Osteocyte (in vitro differentiated cells): ENCODE data around the gene AEBP1. TPM values are rescaled to one million over a fixed set of nuclear protein-coding genes. Genes with fewer than 3 reads are reported as not detected.

Source experiments
- DNase-seq: peaks from one replicate; pipeline ENCODE4 v3.0.0; 2021; ENCODE audit warnings: mixed read lengths; ENCODE audit not compliant: unreplicated experiment; ENCODE audit errors: extremely low spot score
- H3K27ac Mint-ChIP-seq: one replicate; pipeline ENCODE4 v1.8.0; 2021; ENCODE audit warnings: mild to moderate bottlenecking, mixed read lengths; ENCODE audit not compliant: unreplicated experiment
- H3K27me3 Mint-ChIP-seq: one replicate; pipeline ENCODE4 v1.8.0; 2021; ENCODE audit warnings: mixed read lengths; ENCODE audit not compliant: unreplicated experiment
- H3K36me3 Mint-ChIP-seq: one replicate; pipeline ENCODE4 v1.8.0; 2021; ENCODE audit warnings: mixed read lengths; ENCODE audit not compliant: unreplicated experiment
- H3K4me1 Mint-ChIP-seq: one replicate; pipeline ENCODE4 v1.8.0; 2021; ENCODE audit warnings: mixed read lengths; ENCODE audit not compliant: unreplicated experiment
- H3K4me3 Mint-ChIP-seq: one replicate; pipeline ENCODE4 v1.8.0; 2021; ENCODE audit warnings: mild to moderate bottlenecking, moderate library complexity, mixed read lengths; ENCODE audit not compliant: unreplicated experiment
- H3K9me3 Mint-ChIP-seq: one replicate; pipeline ENCODE4 v1.8.0; 2021; ENCODE audit warnings: mixed read lengths; ENCODE audit not compliant: unreplicated experiment
- CTCF ChIP-seq: fragments of 200-600 bp; sonication (generic); IDR thresholded peaks from 2 replicates; pipeline ENCODE4 v1.5.0; 2021; ENCODE audit warnings: antibody characterized with exemption, mild to moderate bottlenecking, moderate library complexity
- total RNA-seq: library from RNA; stranded (reverse); gene quantifications from 2 replicates; pipeline ENCODE4 v1.2.1, GENCODE V29; 2021

AEBP1 gene
- total RNA-seq, 1 donor from 2014 or later = 781 TPM

- peaks cover 8% of the 10 kb centered on the region for H3K9me3 Mint-ChIP-seq
- H3K4me3 Mint-ChIP-seq = no peak overlapping the region
- H3K4me1 Mint-ChIP-seq = peaks cover 4% of the 10 kb centered on the region
- no peak for TF ChIP-seq CTCF
- no peak overlapping the region for H3K27ac Mint-ChIP-seq
- peaks cover 3% of the 10 kb centered on the region for H3K36me3 Mint-ChIP-seq
- no peak for DNase-seq
- peaks cover 3% of the 10 kb centered on the region for H3K27me3 Mint-ChIP-seq
Measured at GRCh38 chr7:44132039-44132438, 27.9 kb downstream of the AEBP1 start.

GRCh38 chr7:44133295-44133694 lies 29.1 kb downstream of the AEBP1 start:
- no peak overlapping the region for H3K27ac Mint-ChIP-seq
- H3K27me3 Mint-ChIP-seq = peaks cover 6% of the 10 kb centered on the region
- DNase-seq = no peak
- no peak overlapping the region for H3K4me3 Mint-ChIP-seq
- H3K36me3 Mint-ChIP-seq = no peaks in the 10 kb centered on the region
- H3K4me1 Mint-ChIP-seq = peaks cover 4% of the 10 kb centered on the region
- H3K9me3 Mint-ChIP-seq = no peaks in the 10 kb centered on the region
- no peak for TF ChIP-seq CTCF

GRCh38 chr7:44134943-44135628 lies 30.9 kb downstream of the AEBP1 start:
- no peak for TF ChIP-seq CTCF
- Mint-ChIP-seq H3K27me3 (peaks cover 6% of the 10 kb centered on the region), H3K9me3 (no peaks in the 10 kb centered on the region), H3K27ac (no peak overlapping the region), H3K36me3 (no peaks in the 10 kb centered on the region), H3K4me3 (no peak overlapping the region), H3K4me1 (peaks cover 4% of the 10 kb centered on the region)
- DNase-seq = no peak

- Mint-ChIP-seq H3K36me3 (no peaks in the 10 kb centered on the region), H3K9me3 (no peaks in the 10 kb centered on the region), H3K27ac (no peak overlapping the region), H3K4me1 (peaks cover 4% of the 10 kb centered on the region), H3K4me3 (no peak overlapping the region), H3K27me3 (peaks cover 6% of the 10 kb centered on the region)
- no peak for DNase-seq
- no peak for TF ChIP-seq CTCF
Measured at GRCh38 chr7:44136731-44137130, 32.6 kb downstream of the AEBP1 start.

- DNase-seq = no peak
- H3K27ac Mint-ChIP-seq = no peak overlapping the region
- no peaks in the 10 kb centered on the region for H3K36me3 Mint-ChIP-seq
- H3K4me1 Mint-ChIP-seq = no peaks in the 10 kb centered on the region
- no peak overlapping the region for H3K4me3 Mint-ChIP-seq
- no peaks in the 10 kb centered on the region for H3K9me3 Mint-ChIP-seq
- no peak for TF ChIP-seq CTCF
- H3K27me3 Mint-ChIP-seq = peaks cover 8% of the 10 kb centered on the region
Measured at GRCh38 chr7:44138698-44139097, 34.6 kb downstream of the AEBP1 start.
